Activated naive CD8-positive, alpha-beta T cell treated with anti-CD3 and anti-CD28 coated beads, Interleukin-2, amount 50 U/mL, for 16 hours (primary cell): Measurements from ENCODE around the gene LSM8.
"Not testable (repeated sequence)": the region's sequence is repeated elsewhere in the genome, so short reads cannot be mapped to it uniquely, and the experiment has no call there.

Experiments used
- DNase-seq: peaks from one replicate; pipeline ENCODE4 v3.0.0-alpha.2; 2020; ENCODE audit warnings: low read depth, low spot score

LSM8 gene

GRCh38 chr7:118183786-118184564 is at the start of gene LSM8:
LSM8 (plus strand) TSS chr7:118184164; CDS start chr7:118184224, 60 bp downstream.
- DNase-seq: peak; percentile 92

DNA sequence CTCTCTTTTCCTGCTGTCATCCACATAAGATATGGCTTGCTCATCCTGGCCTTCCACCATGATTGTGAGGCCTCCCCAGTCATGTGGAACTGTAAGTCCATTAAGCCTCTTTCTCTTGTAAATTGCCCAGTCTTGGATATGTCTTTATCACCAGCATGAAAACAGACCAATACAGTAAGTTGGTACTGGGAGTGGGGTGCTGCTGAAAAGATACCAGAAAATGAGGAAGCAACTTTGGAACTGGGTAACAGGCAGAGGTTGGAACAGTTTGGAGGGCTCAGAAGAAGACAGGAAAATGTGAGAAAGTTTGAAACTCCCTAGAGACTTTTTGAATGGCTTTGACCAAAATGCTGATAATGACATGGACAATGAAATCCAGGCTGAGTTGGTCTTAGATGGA is 49.5 kb upstream of the LSM8 start:
- not testable (repeated sequence) for DNase-seq

DNA sequence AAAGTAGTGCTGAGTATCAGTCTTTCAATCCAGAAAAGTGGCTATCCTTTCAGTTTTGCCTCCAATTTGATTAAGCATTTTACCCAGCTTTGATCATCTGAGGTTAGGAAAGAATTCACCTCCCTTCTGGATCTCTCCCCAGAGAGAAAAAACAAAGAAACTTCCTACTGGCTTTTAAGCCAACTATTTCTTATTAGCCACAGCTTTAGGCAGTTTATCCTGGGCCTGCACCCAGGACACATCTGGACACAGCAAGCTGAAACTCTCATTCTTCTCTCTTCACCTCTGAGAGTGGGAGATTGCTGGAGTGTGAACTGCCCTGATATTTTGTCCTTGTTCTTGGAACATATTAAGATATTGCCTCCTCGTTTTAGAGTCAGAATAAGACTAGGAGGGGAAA is 43.5 kb upstream of the LSM8 start:
- no peak for DNase-seq

DNA sequence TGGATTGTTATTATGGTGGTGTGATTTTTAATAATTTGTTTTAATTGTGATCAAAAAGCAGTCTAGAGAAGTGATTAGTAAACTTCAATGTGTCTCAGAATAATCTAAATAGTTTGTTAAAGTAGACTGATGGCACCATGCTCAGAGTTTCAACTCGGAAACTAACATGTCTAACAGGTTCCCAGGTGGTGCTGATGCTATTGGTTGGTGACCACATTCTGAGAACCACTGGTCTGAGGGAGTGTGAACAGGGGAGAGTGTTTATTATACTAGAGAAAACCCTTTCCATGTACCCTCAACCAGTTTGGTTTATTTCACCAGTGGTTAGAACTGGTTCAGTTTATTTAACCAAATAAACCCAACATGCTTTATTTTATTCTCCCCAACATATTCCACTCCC is 42.0 kb upstream of the LSM8 start:
- DNase-seq: no peak

DNA sequence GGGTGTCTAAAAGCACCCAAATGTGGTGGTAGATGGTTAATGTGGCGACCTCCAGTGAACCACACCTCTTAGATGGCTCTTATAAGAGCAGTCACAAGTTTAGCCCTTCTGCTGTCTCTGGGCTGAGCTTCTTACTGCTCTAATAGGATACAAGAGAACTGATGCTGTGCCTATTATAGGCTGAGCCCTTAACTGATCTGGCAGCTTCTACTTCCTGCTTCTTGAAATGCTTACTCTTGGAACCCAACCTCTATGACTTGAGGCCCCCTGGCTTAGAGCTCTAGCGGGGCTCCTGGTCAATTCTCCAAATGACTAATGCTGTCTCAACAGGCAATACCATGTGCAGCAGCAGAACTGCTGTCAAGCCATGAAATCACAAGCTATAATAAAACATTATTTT is 35.0 kb upstream of the LSM8 start:
- DNase-seq: no peak

GRCh38 chr7:118149394-118149793 is 34.6 kb upstream of the LSM8 start:
- DNase-seq: no peak

- no peak for DNase-seq
These were observed 32.3 kb upstream of the LSM8 start for GRCh38 chr7:118151671-118152070.

DNA sequence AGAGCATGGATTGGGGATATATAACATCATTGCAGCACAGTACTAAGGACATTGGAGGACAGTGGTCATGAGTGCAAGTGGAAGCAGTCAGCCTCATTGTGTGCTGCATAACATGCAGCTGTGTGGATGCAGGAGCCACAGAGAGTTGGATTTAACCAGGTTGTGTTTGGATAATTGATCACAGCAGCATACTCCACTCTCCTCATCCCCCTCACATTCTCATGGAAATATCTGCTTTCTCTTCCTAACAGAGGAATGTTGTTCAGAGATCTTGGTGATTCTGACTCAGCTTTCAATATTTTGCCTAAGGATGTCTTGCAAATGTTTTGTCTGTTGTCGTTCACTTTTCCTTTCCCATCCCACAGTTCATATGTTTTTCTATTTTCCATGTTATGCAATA is 31.8 kb upstream of the LSM8 start:
- no peak for DNase-seq

DNA sequence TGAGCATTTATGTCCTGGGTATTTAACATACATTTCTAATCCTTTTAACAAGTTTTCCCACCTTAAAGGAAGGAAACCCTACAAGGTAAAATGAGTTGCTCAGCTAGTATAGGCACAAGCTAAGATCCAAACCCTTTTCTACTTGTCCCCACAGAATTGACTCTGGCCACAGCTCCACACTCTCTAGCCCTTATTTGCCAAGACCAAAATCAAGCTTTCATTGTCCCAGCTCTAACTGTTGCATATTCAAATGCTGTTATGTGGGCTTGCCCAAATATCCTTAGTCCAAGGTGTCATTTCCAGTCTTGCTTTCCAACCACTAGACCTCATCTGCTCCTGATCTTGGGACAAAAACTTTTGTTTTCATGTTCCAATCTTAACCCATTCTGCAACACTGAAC is 31.3 kb upstream of the LSM8 start:
- DNase-seq: no peak

- DNase-seq: no peak
These were observed 30.3 kb upstream of the LSM8 start for GRCh38 chr7:118153551-118154177.

- DNase-seq: no peak
These were observed 25.2 kb upstream of the LSM8 start for GRCh38 chr7:118158766-118159165.

GRCh38 chr7:118169146-118169545 is 14.8 kb upstream of the LSM8 start:
- DNase-seq: no peak

DNA sequence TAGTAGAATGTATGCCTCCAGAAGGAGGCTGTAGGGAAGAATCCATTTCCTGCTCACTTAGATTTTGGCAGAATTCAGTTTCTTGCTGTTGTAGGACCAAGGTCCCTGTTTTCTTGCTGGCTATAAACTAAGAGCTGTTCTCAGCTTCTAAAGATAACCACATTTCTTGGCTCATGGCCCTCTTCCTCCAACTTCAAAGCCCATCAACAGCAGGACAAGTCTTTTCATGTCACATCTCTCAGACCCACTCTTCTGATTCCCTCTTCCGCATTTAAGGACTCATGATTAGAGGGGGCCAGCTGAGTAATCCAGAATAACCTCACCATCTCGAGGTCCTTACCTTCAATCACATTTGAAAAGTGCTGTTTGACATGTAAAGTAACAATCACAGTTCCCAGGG is 8.2 kb upstream of the LSM8 start:
- DNase-seq: no peak

GRCh38 chr7:118179191-118179590 is 4.8 kb upstream of the LSM8 start:
- DNase-seq: no peak

DNA sequence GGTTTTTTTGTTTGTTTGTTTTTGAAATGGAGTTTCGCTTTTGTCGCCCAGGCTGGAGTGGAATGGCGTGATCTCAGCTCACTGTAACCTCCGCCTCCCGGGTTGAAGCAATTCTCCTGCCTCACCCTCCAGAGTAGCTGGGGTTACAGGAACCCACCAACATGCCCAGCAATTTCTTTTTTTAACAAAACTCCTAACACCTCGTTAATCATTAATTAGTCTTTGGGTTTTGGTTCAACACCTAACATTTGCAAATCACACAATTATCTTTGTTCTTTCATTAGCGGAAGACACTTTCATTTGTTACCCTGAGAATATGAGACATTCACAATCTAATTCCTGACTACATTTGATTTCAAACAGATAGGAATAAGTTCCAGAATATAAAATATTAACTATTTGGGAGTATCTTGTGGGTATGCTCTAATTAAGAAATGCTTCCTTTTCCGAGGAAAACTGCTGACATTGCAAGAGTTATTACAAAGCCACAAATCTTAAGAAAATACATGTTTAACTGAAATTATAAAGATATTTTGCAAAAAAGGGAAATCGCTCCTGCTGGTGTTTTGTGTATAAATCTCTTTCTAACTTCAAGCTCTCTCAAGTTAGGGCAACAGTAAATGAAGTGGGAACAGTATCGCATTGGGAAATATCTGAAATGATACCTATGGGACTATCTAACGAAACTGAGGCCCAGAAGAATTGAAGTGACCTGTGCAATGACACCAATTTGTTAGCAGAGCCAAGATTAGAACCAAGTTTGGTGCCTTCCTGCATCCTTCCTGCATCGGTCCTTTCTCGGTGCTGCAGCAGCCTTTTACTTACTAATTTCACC is 1.2 kb upstream of the LSM8 start:
- DNase-seq: no peak

- no peak for DNase-seq
These were observed 557 bp upstream of the LSM8 start for GRCh38 chr7:118183428-118183785.

- no peak for DNase-seq
These were observed 589 bp downstream of the LSM8 start for GRCh38 chr7:118184565-118184940.

DNA sequence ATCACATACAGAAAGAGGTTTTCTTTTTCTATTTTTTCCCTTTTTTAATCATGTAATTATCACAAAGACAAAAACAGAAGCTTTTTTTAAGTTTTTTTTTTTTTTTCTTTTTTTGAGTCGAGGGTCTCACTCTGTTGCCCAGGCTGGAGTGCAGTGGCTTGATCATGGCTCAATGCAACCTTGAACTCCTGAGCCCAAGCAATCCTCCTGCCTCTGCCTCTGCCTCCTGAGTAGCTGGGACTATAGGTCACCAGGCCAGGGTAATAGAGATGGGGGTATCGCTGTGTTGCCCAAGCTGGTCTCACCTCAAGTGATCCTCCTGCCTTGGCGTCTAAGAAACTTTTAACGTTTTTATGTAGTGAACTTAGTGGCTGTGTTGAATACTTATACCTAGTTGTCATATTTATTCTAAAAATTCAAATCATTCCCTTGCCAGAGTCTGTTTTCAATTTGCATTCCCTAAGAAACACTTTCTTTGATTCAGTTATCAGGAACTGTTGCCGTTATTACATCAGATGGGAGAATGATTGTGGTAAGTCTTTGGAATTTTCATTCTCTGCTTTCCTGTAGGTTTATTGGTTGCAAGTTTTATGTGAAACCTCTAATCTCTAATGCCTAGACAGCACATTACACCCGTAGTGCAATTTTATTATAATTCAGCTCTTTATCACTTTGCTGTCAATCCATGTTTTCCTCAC is 1.3 kb downstream of the LSM8 start:
- DNase-seq: no peak

DNA sequence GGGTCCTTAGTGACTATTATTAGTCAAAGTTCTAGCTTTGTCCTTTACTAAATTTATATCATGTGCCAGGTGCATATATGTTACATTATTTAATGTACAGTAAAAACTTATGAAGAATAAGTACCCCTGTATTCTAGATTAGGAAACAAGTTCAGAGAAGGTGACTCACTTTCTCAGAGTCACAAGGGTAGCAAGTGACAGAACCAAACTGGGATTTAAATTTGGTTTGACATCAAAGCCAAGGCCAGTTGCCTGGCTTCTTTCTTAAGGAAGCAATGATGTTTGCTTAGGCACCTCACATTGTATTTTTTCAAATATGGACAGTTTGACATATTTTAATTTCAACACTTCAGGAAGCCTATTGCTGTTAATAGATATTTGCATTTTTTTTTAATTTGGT is 2.5 kb downstream of the LSM8 start:
- DNase-seq: no peak

GRCh38 chr7:118194571-118194970 is 10.6 kb downstream of the LSM8 start:
- no peak for DNase-seq

DNA sequence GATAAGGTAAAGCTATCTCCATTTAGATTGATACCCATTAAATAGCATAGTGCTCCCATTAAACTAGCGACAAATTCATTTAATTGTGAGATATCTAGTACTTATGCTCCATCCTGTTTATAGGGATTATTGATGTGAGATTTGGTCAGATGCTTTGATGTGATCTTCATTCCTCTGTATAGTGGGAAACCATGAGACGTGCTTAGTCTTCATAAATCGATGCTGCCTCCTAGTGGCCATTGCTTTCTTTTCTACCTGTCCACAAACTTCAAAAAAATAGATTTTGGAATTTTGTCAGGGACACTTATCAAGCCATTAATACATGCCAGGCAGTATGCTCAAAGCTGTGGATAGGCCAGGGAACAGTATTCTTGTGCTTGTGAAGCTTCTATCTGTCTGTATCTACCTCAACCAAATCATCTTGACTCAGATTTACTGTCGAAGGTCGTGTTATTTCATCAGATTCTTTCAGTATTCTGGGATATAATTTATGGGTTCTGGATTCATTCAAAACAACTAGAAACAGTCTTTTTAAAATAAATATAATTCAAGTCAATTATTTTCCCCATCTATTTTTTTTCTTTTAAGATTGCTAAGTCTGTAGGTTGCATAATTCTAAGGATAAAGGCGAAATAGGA is 12.0 kb downstream of the LSM8 start:
- no peak for DNase-seq

DNA sequence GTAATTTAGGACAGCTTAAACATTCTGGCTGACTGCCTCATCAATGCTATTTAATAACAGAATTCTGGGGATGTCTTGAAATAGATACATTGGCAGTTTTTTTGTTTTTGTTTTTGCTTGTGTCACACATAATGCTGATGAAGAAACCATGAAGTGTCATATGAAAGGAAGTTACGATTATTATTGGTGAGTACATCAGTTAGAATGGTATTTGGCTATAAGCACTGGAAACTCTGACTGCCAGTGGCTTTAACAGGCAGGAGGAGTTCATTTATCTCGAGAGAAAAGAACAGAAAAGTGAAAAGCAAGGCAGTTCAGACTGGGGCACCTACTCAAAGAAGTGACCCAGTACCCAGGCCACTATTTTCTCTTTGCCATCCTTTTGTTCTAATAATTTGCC is 18.1 kb downstream of the LSM8 start:
- no peak for DNase-seq
